Heart right ventricle (tissue), 16 donors: ENCODE measurements around the gene GEMIN4. TPM values are rescaled to one million over a fixed set of nuclear protein-coding genes. Genes with fewer than 3 reads are reported as not detected.

Experiments used
- ATAC-seq, 8 donors: fragments of 200-7000 bp; cut with Tn5 transposase; one replicate each; pipeline ENCODE4 v1.9.1; 2020; ENCODE audit warnings: mild to moderate bottlenecking in 8 of 8, moderate library complexity in 8 of 8, moderate number of reproducible peaks in 1 of 8
- DNase-seq, 2 donors: peaks; one replicate each; pipeline ENCODE4 v3.0.0-alpha.2; 2020
- H3K27ac ChIP-seq, 10 donors: fragments of 200-600 bp; sonication (generic) in 2 of 10; one replicate each; pipeline versions ENCODE4 v1.5.0 to v1.8.0; 2020 to 2022; ENCODE audit warnings: mild to moderate bottlenecking in 3 of 10
- H3K27me3 ChIP-seq, 7 donors: fragments of 200-600 bp; one replicate each; pipeline ENCODE4 v1.8.0; 2021 to 2022; ENCODE audit warnings: mild to moderate bottlenecking in 2 of 7
- H3K36me3 ChIP-seq, 9 donors: fragments of 200-600 bp; sonication (generic) in 1 of 9; one replicate each; pipeline versions ENCODE4 v1.5.0 to v1.8.0; 2020 to 2022; ENCODE audit warnings: mild to moderate bottlenecking in 2 of 9
- H3K4me1 ChIP-seq, 9 donors: fragments of 200-600 bp; sonication (generic) in 1 of 9; one replicate each; pipeline versions ENCODE4 v1.5.0 to v1.8.0; 2020 to 2022; ENCODE audit warnings: mild to moderate bottlenecking in 4 of 9
- H3K4me3 ChIP-seq, 10 donors: fragments of 200-600 bp; sonication (generic) in 2 of 10; one replicate each; pipeline versions ENCODE4 v1.5.0 to v1.8.0; 2020 to 2022; ENCODE audit warnings: mild to moderate bottlenecking in 7 of 10, moderate library complexity in 2 of 10
- H3K9me3 ChIP-seq, 11 donors: fragments of 200-600 bp in 10 of 11; sonication (generic) in 2 of 11; one replicate each; pipeline versions ENCODE4 v1.5.0 to v1.8.0; 2013 to 2022; ENCODE audit warnings: mild to moderate bottlenecking in 2 of 11, control low read depth in 1 of 11, moderate library complexity in 1 of 11
- WGBS, 2 donors: extraction: QIAGEN DNeasy Blood & Tissue Kit; methylation state at CpG; one replicate each; pipeline ENCODE4 v1.1.7; 2013; ENCODE audit warnings: inconsistent platforms in 1 of 2; 5-methylcytosine and 5-hydroxymethylcytosine counted together
- intact Hi-C, 10 donors: fragments of 100-400 bp; cut with DNase I; formaldehyde crosslinking; loops; one replicate each; pipeline versions ENCODE4 v1.11.1 to v1.14.2; 2022
- polyA plus RNA-seq, 2 donors: library from polyadenylated mRNA; stranded (reverse); fragments of 200-250 nt; gene quantifications; one replicate each; pipeline ENCODE4 v1.2.3, GENCODE V29; 2013
- total RNA-seq, 10 donors: library from RNA; stranded (reverse); fragmentation: NEBNext Ultra II Directional in 3 of 10; extraction: Animal tissue kit (Norgen Biotek cat#: 25700) in 3 of 10; gene quantifications; one replicate each; pipeline versions ENCODE4 v1.2.1 to v1.2.4, GENCODE V29; 2021 to 2023
- TF ChIP-seq, protein P1 (sequence below), 9 donors: fragments of 200-600 bp; sonication (generic) in 2 of 9; IDR thresholded peaks; one replicate each; pipeline versions ENCODE4 v1.5.0 to v1.8.0; 2021 to 2022; ENCODE audit warnings: antibody characterized with exemption in 9 of 9, mild to moderate bottlenecking in 5 of 9, moderate library complexity in 1 of 9
- donor health status: Arrhythmogenic right ventricular cardiomyopathy.
- donor health status: ischemic (EF 13 %, LVEDD 7.1; RV severe dilation, severe dysfunction).
- donor health status: healthy with polysubstance abuse.
- donor health status: DM: no; HTN: yes; CAD: no.
- donor health status: DM: no; HTN: no; CAD: no.
- donor health status: ischemic (EF 25% LVEDD 6.9; RV normal size, moderate dysfunction).
- donor health status: ischemic (EF 25% LVEDD 5.7; RV mildly dilated, moderate dysfunction).
- donor health status: healthy.
- donor health status: DM: yes; HTN: yes; CAD: no.
- donor health status: Ischemic cardiomyopathy.
- donor health status: ischemic (EF 35%, LVEDD 5.7; RV mildly dilated, moderate dysfunction).
- donor health status: nonischemic (EF 11% LVEDD 7.7; RV severe dilation, severe dysfunction).
- donor health status: DM: yes; HTN: yes; CAD: no.
- donor health status: PGD.
- donor health status: ischemic (EF 29% LVEDD 5.4; RV normal size, mild dysfunction).
- donor health status: nonischemic (EF 23%, LVEDD 6.1; RV moderate dilation, normal function).

Gene GEMIN4
- total and polyA plus RNA-seq, 12 donors, result 4.8 to 14.9 (median 11.2) TPM

DNA sequence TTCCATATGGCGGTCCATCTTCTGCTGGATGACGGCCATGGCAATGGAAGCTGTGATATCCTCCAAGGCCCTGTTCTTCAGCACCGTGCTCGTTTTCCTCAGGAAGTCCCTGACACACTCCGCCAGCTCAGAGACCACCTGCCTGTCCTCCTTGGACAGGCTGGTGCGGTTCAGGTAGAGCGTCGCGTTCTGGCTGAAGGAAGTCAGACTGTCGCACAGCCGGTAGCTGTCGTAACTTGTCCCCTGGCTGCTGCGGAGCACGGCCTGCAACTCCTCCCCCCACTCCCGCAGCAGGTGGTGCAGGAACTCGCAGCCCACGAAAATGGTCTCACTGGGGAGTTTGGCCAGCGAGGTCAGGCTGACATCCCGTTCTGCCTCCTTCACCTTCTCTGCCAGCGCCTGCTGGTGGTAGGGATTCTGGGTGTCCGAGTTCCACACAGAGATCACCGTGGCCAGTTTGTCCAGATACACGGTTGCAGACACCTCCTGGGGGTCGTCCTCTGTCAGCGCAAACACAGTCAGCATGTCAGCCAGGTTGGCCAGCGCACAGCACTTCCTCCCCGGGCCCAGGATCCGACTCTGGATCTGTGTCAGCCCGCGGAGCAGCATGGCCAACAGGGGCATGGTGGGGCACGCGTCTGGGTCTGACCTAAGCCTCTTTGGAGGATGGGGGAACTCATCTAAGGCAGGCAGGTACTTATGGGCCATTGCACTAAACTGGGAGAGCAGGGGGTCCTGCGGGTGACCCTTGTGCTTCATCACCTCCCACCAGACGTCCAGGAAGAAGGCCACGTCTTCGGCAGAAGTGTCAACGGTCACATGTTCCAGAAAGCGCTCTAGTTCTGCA is 5.1 kb downstream of the GEMIN4 start:
- Histone ChIP-seq H3K4me3 (no peak overlapping the region), H3K27me3 (no peaks in the 10 kb centered on the region), H3K27ac (no peak overlapping the region), H3K9me3 (no peaks in the 10 kb centered on the region), H3K36me3 (peaks cover 4 to 64% (median 30%) of the 10 kb centered on the region in 9 donors), H3K4me1 (peaks cover 3 to 22% (median 19%) of the 10 kb centered on the region in 9 donors)
- intact Hi-C loops, result no loop called here
- ATAC-seq (no peak), DNase-seq (no peak)
- TF ChIP-seq, protein P1, sequence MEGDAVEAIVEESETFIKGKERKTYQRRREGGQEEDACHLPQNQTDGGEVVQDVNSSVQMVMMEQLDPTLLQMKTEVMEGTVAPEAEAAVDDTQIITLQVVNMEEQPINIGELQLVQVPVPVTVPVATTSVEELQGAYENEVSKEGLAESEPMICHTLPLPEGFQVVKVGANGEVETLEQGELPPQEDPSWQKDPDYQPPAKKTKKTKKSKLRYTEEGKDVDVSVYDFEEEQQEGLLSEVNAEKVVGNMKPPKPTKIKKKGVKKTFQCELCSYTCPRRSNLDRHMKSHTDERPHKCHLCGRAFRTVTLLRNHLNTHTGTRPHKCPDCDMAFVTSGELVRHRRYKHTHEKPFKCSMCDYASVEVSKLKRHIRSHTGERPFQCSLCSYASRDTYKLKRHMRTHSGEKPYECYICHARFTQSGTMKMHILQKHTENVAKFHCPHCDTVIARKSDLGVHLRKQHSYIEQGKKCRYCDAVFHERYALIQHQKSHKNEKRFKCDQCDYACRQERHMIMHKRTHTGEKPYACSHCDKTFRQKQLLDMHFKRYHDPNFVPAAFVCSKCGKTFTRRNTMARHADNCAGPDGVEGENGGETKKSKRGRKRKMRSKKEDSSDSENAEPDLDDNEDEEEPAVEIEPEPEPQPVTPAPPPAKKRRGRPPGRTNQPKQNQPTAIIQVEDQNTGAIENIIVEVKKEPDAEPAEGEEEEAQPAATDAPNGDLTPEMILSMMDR (IDR thresholded peaks at IDR 0.05), result no peak
- WGBS, 2 donors, result 91 to 93% methylated on average over 38 of the region's 38 CpGs

DNA sequence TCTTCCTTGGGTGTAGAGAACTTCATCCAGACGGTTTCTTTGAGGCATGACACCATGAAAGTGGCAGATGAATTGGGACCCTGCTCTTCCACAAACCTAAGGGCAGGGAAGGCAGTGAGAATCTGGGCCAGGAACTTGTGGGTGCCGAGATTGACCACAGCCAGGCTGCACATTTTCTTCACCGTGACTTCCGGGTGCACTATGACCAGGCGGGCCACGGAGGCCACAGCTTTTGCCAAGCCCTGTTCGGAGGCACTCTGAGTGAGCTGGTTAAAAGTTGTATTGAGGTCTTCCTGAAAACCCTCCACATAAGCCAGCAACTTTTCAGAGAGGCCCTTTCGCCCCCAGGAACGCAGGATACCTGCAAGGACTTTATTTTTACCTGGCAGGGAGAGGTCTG is 5.9 kb downstream of the GEMIN4 start:
- ATAC-seq, result no peak
- peaks cover 4 to 73% (median 30%) of the 10 kb centered on the region in 9 donors for H3K36me3 ChIP-seq
- H3K27ac ChIP-seq, result no peak overlapping the region
- H3K4me1 ChIP-seq, result peaks cover under 1 to 16% (median 15%) of the 10 kb centered on the region in 9 donors
- no peak for DNase-seq
- intact Hi-C loops, result no loop called here
- TF ChIP-seq, protein P1 (IDR thresholded peaks at IDR 0.05), result no peak
- whole genome bisulfite sequencing, 2 donors, result 95% methylated on average over 9 of the region's 9 CpGs
- no peaks in the 10 kb centered on the region for H3K27me3 ChIP-seq
- no peak overlapping the region for H3K4me3 ChIP-seq
- H3K9me3 ChIP-seq, result no peaks in the 10 kb centered on the region

DNA sequence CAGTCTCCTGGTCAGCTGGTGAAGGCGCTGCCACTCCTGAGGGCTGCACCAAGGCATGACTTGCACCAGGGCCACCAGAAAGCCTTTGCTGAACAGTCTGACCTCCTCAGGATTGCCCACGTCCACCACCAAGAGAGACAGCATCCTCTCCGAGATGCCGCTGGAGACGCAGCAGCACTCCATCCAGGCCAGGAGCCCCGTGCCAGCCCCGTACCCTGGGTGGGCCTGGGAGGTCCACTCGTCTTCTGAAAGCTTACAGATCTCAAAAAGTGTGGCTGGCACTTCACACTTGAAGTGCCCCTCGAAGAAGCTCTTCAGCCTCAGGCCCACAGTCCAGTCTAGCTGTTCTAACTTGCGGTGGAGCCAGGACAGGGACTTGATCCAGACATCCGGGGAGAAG is 6.7 kb downstream of the GEMIN4 start:
- intact Hi-C loops, result no loop called here
- TF ChIP-seq, protein P1 (IDR thresholded peaks at IDR 0.05), result no peak
- H3K4me1 ChIP-seq, result peaks cover 0 to 8% (median 7%) of the 10 kb centered on the region in 9 donors
- H3K36me3 ChIP-seq, result peaks cover 4 to 80% (median 32%) of the 10 kb centered on the region in 9 donors
- WGBS, 2 donors, result 93 to 96% methylated on average over 11 of the region's 11 CpGs
- ATAC-seq (no peak), DNase-seq (no peak)
- H3K27ac ChIP-seq, result no peak overlapping the region
- no peaks in the 10 kb centered on the region for H3K27me3 ChIP-seq
- H3K9me3 ChIP-seq, result no peaks in the 10 kb centered on the region
- no peak overlapping the region for H3K4me3 ChIP-seq

DNA sequence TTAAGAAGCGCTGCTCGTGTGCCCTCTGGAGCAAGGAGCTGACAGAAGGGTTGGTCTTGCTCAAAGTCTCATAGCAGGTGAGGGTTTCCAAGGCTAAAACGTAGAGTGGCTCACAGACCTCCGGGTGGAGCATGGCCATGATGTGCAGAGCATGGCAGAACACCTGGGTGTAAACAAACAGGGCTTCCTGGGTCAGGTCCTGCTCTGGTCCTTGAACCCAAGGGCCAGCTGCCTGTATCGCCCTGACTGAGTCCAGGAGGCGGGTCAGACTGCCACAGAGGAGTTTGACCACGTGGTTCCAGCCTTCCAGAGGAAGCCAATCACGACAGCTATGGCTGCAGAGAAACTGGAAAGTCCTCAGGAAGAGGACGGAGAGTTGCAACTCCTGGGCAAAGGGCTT is 7.1 kb downstream of the GEMIN4 start:
- Histone ChIP-seq H3K27me3 (no peaks in the 10 kb centered on the region), H3K36me3 (peaks cover 4 to 85% (median 35%) of the 10 kb centered on the region in 9 donors), H3K27ac (no peak overlapping the region), H3K4me1 (peaks cover 0 to 10% (median 3%) of the 10 kb centered on the region in 9 donors), H3K9me3 (no peaks in the 10 kb centered on the region), H3K4me3 (no peak overlapping the region)
- 79 to 84% methylated on average over 9 of the region's 9 CpGs for WGBS, 2 donors
- intact Hi-C loops, result no loop called here
- DNase-seq, result no peak
- TF ChIP-seq, protein P1 (IDR thresholded peaks at IDR 0.05), result no peak
- no peak for ATAC-seq
